ENCODE results near the gene RAB38. TPM values are rescaled to one million over a fixed set of nuclear protein-coding genes. Genes with fewer than 3 reads are reported as not detected.

RAB38 gene
- total RNA-seq, 1 experiment from 2014 or later, result not detected

- intact Hi-C loops (cut with micrococcal nuclease), result no loop called here
- BruUV-seq (replicated peaks), result no TSS peak
- Histone ChIP-seq H3K9me2 (replicated peaks; ENCODE audit: low read length) (no peaks in the 10 kb centered on the region), H3K27me3 (ENCODE audit: low read length) (no peaks in the 10 kb centered on the region), H3K4me2 (ENCODE audit: low read length) (no peak overlapping the region), H4K20me1 (ENCODE audit: low read length) (no peaks in the 10 kb centered on the region), H3K9ac (ENCODE audit: low read length) (no peak overlapping the region), H3F3A (ENCODE audit: low read length, unreplicated experiment) (no peaks in the 10 kb centered on the region), H2AFZ (ENCODE audit: low read length) (no peak overlapping the region), H3K79me2 (ENCODE audit: low read length) (no peaks in the 10 kb centered on the region), H3K4me3 (ENCODE audit: low read length) (no peak overlapping the region), H3K9me3 (ENCODE audit: low read length) (no peaks in the 10 kb centered on the region), H3K36me3 (ENCODE audit: low read depth, low read length) (no peaks in the 10 kb centered on the region), H3K27ac (ENCODE audit: low read length) (no peak overlapping the region), H3K4me1 (ENCODE audit: insufficient read depth, low read length) (no peaks in the 10 kb centered on the region)
- ChIA-PET CTCF (no interaction called here), POLR2A (ENCODE audit: unreplicated experiment) (interaction anchor here (0.6 kb wide), 1 partner anchor 1402 kb away, joined by 3 read pairs; the partner anchor contains the start of gene NOX4)
- TF ChIP-seq CTCF (conservative IDR thresholded peaks at IDR 0.05; ENCODE audit: low read depth, low read length), result no peak
- TF ChIP-seq EZH2 (IDR thresholded peaks at IDR 0.05; ENCODE audit: low read length, unreplicated experiment), result no peak
- TF ChIP-seq EZH2phosphoT487 (IDR thresholded peaks at IDR 0.05; ENCODE audit: borderline replicate concordance, low read length), result no peak
- DNase-seq (no peak), ATAC-seq (no peak)
These were observed 86.1 kb downstream of the RAB38 start for GRCh38 chr11:88089134-88089533.

GRCh38 chr11:88087337-88087736 lies 87.9 kb downstream of the RAB38 start:
- TF ChIP-seq CTCF (conservative IDR thresholded peaks at IDR 0.05; ENCODE audit: low read depth, low read length) (no peak), EZH2phosphoT487 (IDR thresholded peaks at IDR 0.05; ENCODE audit: borderline replicate concordance, low read length) (no peak), EZH2 (IDR thresholded peaks at IDR 0.05; ENCODE audit: low read length, unreplicated experiment) (no peak)
- POLR2A ChIA-PET (ENCODE audit: unreplicated experiment), result no interaction called here
- Histone ChIP-seq H3K4me1 (ENCODE audit: insufficient read depth, low read length) (no peaks in the 10 kb centered on the region), H2AFZ (ENCODE audit: low read length) (no peak overlapping the region), H3K27ac (ENCODE audit: low read length) (no peak overlapping the region), H3K4me3 (ENCODE audit: low read length) (no peak overlapping the region), H3K9ac (ENCODE audit: low read length) (no peak overlapping the region), H3K9me3 (ENCODE audit: low read length) (no peaks in the 10 kb centered on the region), H4K20me1 (ENCODE audit: low read length) (no peaks in the 10 kb centered on the region), H3K4me2 (ENCODE audit: low read length) (no peak overlapping the region), H3K36me3 (ENCODE audit: low read depth, low read length) (no peaks in the 10 kb centered on the region), H3K9me2 (replicated peaks; ENCODE audit: low read length) (no peaks in the 10 kb centered on the region), H3K79me2 (ENCODE audit: low read length) (no peaks in the 10 kb centered on the region), H3F3A (ENCODE audit: low read length, unreplicated experiment) (no peaks in the 10 kb centered on the region), H3K27me3 (ENCODE audit: low read length) (no peaks in the 10 kb centered on the region)
- CTCF ChIA-PET, result no interaction called here
- intact Hi-C loops (cut with micrococcal nuclease), result no loop called here
- no peak for DNase-seq
- no TSS peak for BruUV-seq (replicated peaks)
- ATAC-seq, result no peak

GRCh38 chr11:88086297-88086696 lies 88.9 kb downstream of the RAB38 start:
- no peaks in the 10 kb centered on the region for H3K9me2 ChIP-seq (replicated peaks; ENCODE audit: low read length)
- no peak for TF ChIP-seq CTCF (conservative IDR thresholded peaks at IDR 0.05; ENCODE audit: low read depth, low read length)
- no peak for TF ChIP-seq EZH2phosphoT487 (IDR thresholded peaks at IDR 0.05; ENCODE audit: borderline replicate concordance, low read length)
- no peak for TF ChIP-seq EZH2 (IDR thresholded peaks at IDR 0.05; ENCODE audit: low read length, unreplicated experiment)
- BruUV-seq (replicated peaks), result no TSS peak
- ChIA-PET POLR2A (ENCODE audit: unreplicated experiment) (no interaction called here), CTCF (no interaction called here)
- no peaks in the 10 kb centered on the region for H4K20me1 ChIP-seq (ENCODE audit: low read length)
- no peak for ATAC-seq
- H3K27me3 ChIP-seq (ENCODE audit: low read length), result no peaks in the 10 kb centered on the region
- no peaks in the 10 kb centered on the region for H3F3A ChIP-seq (ENCODE audit: low read length, unreplicated experiment)
- DNase-seq, result no peak
- no peak overlapping the region for H3K4me3 ChIP-seq (ENCODE audit: low read length)
- no peak overlapping the region for H2AFZ ChIP-seq (ENCODE audit: low read length)
- intact Hi-C loops (cut with micrococcal nuclease), result no loop called here
- no peak overlapping the region for H3K9ac ChIP-seq (ENCODE audit: low read length)
- H3K36me3 ChIP-seq (ENCODE audit: low read depth, low read length), result no peaks in the 10 kb centered on the region
- no peak overlapping the region for H3K4me2 ChIP-seq (ENCODE audit: low read length)
- H3K4me1 ChIP-seq (ENCODE audit: insufficient read depth, low read length), result no peaks in the 10 kb centered on the region
- H3K9me3 ChIP-seq (ENCODE audit: low read length), result no peaks in the 10 kb centered on the region
- no peaks in the 10 kb centered on the region for H3K79me2 ChIP-seq (ENCODE audit: low read length)
- no peak overlapping the region for H3K27ac ChIP-seq (ENCODE audit: low read length)
